ENCODE measurements around the gene ARHGEF33.

The ARHGEF33 gene

DNA sequence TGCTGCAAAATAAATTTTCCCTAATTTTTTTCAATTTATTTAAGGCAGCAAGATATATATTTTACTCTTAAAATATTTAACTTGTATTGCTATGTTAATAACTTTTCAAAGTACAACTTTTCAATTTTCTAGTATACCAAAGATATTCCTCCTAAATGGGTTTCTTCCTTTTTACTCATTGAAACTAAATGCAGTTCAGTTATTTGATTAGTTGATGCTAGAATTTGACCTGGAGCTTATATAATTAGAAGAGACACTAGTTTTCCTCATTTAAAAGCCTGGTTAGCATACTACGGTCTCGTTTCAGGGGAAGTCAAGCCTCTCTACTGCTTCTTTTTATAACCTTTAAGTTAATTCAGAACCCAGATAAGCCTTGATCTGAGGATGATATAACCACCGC, at the start of gene ARHGEF33:
TSS of gene ARHGEF33 (plus strand) at position 301 of the 400 bp plus-strand sequence. CDS start 29,573 bp downstream, outside the sequence.
- DNase-seq, result no peak

DNA sequence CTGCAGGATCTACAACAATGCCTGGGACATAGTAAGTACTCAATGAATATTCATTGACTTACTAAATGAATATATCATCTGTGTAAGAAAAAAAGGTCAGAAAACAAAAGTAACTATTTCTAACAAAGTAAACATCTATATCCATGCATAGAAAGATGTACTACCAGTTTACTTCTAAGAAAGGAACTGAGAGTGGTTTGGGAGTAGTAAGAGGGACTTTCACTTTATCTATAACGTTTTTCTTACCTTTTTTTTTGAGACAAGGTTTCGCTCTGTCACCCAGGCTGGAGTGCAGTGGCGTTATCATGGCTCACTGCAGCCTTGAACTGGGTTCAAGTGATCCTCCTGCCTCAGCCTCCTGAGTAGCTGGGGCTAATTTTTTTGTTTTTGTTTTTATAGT, 39.6 kb upstream of the ARHGEF33 start:
- no peak for DNase-seq

DNA sequence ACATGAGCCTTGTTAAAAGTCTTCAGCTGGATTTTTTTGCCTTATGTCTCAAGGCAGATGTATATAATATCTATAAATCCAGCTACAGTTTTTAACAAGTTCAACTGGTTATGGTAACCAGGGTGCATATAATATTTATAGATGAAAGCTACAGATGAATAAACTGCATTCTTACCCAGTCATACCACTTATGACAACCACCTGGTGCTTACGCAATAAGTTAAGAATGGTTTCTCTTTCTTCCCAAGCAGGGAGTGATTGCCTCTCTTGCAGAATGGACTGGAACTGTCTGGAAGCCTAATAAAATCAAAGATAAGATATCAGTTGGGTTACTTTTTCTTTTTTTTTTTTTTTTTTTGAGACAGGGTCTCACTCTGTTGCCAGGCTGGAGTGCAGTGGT, 33.5 kb upstream of the ARHGEF33 start:
- no peak for DNase-seq

DNA sequence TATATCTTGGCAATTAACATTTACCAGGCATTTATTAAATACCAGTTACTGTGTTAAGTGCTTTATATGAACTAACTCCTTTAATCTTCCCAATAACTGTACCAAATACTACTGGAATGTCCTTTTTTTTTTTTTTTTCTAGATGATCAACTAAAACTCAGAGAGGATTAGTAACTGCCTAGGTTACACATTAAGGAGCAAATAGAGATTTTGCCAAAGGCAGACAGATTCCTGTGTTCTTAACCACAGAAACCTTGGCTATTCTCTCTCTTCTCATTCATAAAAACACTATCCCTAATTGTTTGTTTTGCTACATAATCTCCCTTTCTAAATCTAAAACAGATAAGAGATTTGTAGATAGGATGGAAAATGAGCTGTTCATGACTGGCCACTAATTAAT, 27.2 kb upstream of the ARHGEF33 start:
- no peak for DNase-seq

DNA sequence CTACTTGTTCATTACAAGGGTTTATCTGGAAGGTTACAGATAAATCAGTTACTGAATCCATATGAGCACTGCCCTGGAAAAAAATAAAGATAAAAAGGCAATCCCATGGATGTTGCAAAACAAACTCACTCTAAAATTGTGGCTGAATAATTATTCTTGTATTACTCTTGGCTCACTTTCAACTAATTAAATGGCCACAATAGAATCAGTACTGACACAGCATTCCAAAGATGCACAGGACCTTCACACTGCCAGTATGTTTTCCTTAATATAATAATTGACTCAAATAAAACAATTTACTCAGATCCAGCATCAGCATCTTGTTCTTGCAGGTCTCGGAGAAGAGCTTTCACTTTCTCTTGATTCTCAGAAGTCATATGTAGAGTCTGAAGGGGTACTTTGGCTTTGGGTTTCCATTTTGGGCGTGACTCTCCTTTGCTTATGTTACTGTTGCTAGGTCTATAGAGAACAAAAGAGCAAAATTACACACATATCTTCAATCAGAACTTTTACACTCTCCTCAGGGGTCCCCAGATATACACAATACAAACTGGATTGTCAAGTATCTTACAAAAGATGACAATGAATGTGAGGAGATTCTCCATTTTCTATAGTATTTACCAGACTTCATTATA, 26.5 kb upstream of the ARHGEF33 start:
- DNase-seq, result no peak

DNA sequence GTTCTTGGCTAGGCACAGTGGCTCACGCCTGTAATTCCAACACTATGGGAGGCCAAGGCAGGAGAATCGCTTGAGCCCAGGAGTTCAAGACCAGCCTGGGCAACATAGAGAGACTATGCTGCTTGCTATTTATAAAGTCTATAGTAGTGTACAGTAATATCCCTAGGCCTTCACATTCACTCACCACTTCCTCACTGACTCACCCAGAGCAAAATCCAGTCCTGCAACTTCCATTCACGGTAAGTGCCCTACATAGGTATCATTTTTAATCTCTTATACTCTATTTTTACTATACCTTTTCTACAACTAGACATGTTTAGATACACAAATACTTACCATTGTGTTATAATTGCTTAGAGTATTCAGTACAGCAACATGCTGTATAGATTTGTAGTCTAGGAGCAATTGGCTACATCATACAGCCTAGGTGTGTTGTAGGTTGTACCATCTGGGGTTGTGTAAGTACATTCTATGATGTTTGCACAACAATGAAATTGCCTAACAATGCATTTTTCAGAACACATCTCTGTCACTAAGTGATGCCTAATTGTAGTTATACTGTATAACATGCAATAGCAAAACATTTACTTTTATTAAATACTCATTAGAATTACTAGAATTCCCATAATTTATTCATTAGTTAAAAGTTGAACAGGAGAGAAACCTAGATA, 22.8 kb upstream of the ARHGEF33 start:
- no peak for DNase-seq

DNA sequence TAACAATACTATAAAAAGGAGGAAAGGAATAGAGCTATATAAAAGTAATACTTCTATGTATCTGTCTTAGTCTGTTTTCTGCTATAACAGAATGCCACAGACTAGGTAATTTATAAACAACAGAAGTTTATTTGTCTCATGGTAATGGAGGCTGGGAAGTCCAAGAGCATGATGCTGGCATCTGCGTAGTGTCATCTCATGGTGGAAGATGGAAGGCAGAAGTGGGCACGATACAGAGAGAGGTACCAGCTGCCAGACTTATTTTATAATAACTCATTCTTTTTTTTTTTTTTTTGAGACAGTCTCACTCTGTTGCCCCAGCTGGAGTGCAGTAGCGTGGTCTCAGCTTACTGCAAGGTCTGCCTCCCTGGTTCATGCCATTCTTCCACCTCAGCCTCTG, 18.2 kb upstream of the ARHGEF33 start:
- no peak for DNase-seq

DNA sequence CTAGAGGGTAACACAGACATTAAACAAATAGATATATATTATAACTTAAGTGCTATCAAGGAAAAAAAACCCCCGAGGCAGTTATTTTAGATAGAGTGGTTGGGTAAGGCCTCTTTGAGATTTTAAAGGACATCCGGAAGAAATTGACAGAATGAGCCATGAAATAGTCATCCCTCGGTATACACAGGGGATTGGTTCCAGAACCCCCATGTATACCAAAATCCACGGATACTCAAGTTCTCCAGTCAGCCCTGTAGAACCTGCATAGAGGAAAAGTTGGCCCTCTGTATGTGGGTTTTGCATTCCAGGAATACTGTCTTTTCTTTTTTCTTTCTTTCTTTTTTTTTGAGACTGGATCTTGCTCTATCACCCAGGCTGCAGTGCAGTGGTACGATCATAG, 15.9 kb upstream of the ARHGEF33 start:
- no peak for DNase-seq

DNA sequence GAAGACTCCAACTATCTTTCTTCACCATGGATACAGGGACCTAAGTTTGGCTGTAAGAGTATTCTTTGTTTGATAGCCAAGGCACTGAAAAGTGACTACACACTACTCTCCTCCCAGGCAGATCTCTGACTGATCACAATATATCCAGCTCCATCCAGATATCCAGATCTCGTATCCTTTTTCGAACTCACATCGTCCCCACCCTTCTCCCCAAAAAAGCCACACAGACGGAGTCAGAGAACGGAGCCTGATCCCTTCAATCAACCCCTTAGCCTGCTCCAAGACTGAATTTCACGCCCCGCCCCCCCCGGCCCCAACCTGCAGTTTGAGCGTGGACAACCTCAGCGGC, 14.5 kb upstream of the ARHGEF33 start:
- no peak for DNase-seq

DNA sequence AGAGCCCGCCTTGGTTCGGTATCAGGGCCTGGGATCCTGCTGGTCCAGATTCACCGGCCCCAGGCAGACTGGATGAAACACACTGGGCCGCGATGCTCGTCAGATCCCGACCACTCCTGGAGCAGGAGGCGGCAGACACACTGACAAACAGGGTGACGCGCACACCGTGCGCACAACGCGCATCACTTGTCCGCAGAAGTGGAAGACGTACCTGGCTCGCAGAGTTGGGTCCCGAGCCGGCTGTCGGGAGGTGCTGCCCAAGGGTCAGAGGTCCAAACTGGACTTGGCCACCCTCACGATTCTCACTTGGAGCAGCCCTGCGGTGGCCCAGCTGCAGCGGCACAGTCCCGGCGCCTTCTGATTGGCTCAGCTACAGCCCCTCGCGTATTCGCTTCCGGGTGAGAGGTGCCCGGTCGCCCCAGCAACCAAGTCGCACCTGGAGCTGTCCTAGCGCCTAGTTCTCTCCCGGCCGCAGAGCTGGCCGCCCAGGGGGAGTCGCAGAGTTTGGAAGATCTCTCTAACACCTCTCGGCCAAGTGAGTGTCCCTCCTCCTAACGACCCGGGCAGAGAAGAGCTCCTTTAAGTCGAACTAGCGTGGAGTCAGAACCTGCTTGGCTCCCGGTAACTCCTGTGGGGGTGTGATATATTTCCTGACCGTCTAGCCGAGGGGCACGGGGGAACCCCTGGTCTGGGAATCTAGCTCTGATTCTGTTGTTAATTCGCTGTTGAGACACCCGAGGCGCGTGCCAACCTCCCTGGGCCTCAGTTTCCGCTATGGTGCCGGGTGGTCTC, 13.9 kb upstream of the ARHGEF33 start, which contains the start of the genes DHX57 and MORN2:
TSS of gene DHX57 (minus strand) at position 359 of the 792 bp plus-strand sequence. CDS start 7,529 bp downstream, outside the sequence.
TSS of gene MORN2 (plus strand) at position 401 of the 792 bp plus-strand sequence.
- peak; percentile 94 for DNase-seq

DNA sequence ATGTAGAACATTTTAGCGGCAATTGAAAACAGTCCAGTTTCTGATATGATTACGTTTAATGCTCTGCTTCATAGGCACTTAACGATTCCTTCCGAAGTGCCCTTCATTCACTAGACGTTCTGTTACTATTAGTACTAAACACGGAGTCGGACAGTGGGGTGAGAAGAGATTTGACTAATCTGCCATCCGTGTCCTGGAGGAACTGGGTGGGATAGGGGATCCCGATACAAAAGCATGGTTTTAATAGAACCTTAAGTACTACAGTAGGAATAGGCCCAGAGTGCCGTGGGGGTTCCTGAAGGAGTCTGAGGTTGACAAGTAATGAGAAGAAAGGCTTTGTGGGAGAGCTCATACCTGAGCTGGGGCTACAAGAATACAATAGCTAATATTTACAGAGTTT, 13.3 kb upstream of the ARHGEF33 start:
- DNase-seq, result no peak

DNA sequence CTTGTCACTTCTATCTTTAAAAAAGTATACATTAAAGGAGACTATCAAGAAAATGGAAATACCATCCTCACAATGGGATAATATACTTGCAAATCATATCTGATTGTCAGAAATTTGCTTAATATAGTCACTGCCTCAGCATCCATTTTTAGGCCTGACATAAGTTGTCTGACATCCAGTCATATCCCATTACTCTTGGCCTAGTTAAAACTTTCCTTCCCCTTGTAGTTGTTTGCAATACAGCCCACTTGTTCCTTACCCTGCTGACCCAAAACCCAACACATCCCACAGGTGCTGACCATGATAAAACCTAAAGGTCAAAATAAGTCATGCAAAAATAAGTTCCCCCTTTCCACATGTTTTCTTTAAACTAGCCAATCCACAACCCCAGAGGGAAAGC, 3.6 kb upstream of the ARHGEF33 start:
- no peak for DNase-seq

DNA sequence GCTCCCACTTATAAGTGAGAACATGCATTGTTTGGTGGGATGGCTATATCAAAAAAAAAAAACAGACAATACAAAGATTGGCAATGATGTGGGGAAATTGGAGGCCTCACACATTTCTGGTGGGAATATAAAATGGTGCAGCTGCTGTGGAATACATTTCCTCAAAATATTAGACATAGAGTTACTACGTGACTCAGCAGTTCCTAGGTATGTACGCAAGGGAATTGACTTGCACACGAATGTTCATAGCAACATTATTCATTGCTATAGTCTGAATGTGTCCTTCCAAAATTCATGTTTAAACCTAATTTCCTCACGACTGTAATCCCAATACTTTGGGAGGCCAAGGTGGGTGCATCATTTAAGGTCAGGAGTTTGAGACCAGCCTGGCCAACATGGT, 2.3 kb upstream of the ARHGEF33 start:
- DNase-seq, result no peak

DNA sequence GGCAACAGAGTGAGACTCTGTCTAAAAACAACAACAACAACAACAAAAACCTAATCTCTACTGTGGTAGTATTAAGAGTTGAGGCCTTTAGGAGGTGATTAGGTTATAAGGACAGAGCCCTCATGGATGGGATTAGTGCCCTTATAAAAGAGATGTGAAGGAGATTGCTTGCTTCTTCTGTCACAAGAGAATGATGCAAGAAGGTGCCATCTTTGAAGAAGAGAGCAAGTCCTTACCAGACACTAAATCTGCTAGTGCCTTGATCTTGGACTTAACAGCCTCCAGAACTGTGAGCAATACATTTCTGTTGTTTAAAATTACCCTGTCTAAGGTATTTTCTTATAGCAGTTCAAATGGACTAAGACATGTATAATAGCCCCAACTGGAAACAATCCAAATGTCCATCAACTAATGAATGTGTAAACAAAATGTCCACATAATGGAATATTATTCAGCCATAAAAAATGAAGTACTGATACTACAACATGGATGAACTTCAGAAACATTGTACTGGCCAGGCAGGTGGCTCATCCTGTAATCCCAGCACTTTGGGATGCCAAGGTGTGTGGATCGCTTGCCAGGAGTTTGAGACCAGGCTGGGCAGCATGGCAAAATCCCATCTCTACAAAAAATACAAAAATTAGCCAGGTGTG, 1.6 kb upstream of the ARHGEF33 start:
- no peak for DNase-seq

DNA sequence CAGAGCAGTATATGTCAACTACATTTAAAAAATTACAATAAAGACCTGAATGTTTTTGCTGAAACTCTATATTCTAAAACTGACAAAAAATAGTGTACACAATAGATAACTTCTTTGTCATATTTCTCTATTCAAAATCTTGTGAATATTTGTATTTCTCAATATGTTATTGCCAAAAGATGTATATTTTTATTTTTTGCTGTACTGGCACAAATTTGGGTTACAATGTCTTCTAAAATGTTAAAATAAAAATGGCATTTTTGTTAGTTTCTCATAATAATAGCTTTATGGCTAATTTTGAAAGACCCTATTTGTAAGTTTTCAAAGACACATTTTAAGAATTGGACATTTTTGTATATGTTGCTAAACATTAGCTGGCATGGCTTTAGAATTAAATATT, 630 bp upstream of the ARHGEF33 start:
- no peak for DNase-seq

DNA sequence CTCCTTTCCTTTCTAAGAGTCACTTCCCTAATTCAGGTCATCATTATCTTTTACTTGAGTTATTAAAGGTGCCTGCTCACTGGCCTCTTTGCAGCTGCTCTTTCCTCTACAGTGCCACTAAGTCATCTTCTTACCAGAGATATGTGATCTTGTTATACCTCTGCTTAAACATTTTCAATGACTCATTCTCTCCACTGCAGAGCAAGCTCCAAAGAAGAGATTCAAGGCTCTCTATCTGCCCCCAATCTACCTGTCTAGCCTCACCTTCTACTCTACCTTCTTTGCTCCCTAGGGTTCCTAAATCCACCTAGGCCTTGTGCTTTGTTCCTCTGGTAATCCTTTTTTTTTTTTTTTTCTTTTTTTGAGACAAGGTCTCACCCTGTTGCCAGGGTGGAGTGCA, 3.1 kb downstream of the ARHGEF33 start:
- DNase-seq, result no peak

DNA sequence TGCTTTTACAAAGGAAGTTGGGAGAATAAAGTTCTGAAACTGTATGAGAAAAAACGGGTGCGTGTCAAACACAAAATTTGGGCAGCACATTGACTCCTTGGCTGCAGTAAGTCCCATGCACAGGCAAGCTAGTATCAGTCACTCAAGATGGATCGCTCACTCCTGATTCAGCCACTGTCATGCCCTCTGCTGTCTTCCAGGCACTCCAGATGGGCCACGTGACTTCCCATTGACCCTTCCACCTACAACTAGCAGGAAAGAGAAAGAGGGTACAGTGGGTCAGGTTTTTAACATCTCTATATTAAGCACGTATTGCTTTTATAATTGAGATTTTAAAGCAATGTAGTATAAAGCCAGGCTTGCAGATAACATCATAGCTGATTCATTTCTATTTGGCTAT, 8.6 kb downstream of the ARHGEF33 start:
- DNase-seq, result no peak

DNA sequence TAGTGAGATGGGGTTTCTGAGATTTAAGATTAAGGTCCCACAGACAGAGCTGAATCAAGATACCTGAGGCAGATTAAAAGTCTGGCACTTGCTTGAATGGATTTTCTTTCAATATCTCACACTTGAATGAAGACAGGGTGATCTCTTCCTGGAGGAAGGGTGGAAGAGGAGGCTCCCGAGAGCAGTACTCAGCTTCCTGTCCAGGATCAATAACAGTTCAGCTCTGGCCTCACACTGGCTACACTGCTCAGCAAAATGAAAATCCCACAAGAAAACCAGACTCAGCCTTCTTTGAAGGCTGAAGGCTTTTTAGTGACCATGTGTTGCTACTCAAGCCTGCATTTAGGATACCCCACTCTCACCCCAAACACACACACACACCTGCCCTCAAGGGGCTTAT, 11.1 kb downstream of the ARHGEF33 start:
- no peak for DNase-seq

DNA sequence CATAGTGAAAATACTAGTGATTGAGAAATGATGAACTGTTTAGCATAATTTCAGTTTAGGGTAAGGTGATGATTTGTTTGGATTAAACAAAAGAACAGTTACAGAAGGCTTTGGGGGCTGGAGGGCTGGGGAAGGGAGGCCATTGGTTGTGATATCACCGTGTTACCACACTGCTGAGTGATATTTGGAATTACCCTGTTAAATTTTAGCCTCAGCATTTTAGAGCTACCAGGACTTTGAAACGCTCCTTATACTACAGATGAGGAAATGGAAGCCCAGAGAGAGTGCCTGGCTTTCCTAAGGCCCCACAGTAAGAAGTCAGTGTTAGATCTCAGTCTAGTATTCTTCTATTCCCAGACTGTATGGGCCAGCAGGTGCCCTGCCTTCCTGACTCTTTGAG, 15.6 kb downstream of the ARHGEF33 start:
- DNase-seq, result no peak

DNA sequence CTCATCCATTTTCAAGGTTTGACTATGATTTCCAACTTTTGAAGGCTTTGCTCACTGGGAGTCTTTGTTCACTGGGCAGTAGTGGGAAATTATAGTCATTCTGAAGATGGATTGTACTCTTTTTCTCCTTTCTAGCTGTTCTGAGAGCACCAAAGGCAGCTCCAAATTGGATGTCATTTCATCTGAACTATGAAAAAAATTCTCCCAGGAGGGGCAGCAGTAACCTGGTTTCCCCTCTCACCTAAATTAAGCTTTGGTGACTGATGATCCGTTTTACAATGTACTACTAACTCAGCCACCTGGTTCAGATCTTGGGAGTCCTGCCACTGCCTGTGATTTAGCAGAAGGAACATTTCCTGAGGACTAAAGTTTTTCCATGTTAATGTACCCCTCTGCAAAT, 17.6 kb downstream of the ARHGEF33 start:
- no peak for DNase-seq

DNA sequence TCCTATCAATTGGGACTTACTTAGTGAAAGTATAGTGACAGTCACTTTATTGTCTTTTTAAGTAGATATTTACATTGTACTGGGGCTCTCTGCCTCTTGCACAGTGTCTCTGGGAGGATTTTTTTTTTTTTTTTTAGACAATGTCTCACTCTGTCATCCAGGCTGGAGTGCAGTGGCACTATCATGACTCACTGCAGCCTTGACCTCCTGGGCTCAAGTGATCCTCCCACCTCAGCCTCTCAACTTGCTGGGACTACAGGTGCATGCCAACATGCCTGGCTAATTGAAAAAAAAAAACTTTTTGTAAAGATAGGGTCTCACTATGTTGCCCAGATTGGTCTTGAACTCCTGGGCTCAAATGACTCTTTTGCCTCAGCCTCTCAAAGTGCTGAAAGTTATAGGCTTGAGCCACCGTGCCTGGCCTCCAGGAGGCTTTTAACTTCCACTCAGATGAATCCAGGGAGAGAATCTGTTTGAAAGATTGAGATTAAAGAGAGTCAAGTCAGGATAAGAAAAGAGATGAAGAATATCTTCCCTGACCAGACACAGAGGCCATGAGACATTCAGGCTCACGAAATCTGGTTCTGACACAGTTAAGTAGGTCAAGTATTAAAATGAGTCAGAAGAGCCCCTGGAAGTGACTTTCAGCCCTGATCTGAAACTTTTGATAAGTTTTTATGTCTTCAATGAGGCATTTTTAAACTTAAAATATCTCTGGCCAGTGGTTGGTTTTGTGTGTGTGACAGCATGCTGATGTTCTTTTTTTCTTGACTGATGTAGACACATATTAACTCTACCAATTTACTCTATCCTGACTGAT, 18.3 kb downstream of the ARHGEF33 start:
- no peak for DNase-seq

DNA sequence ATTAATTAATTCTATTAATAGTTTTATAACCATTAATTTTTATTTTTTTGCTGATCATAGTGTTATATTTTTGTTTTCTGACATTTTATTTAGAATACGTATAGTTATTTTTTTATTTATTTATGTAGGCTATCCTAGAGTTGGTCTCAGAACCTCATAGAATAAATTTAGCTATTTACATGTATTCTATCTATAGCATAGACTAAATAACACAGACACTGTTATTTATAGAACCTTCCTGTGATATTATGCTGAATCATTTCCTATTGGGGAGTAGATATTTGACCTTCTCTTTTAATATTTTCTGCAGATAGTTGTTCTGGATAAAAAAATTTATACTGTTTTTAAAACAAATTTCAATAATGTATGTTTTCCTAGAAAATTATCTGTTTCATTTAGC, 20.2 kb downstream of the ARHGEF33 start:
- DNase-seq, result no peak

DNA sequence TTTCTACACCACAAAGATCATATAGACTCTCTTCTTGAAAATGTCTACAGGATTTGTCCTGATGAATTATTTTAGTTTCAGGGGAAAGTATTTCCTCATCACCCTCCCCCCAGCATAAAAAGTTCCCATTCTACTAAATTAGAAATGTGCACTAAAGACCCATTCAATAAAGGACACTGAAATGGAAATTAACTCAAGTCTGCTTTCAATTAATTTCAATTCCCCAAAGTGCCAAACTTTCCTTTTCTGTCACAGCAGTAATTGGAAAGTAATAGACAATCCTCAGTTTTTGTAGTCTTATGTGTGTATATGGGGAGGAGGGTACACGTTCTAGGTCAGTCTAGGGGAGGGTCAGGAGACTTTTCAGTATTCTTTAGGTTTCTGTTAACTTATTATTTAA, 21.5 kb downstream of the ARHGEF33 start:
- no peak for DNase-seq

Measured in femur (tissue), 1 donor.